ENCODE data around the gene RNF4.
A peak's percentile ranks its signal among the peaks of the same experiment; 100 is the strongest.

RNF4 gene

GRCh38 chr4:2485956-2486355 lies 17.1 kb downstream of the RNF4 start:
- H2BK5ac ChIP-seq (ENCODE audit: low read depth, low read length, poor library complexity): no peak overlapping the region
- no peak overlapping the region for H4K91ac ChIP-seq (ENCODE audit: low read depth, low read length)
- no peak overlapping the region for H2BK120ac ChIP-seq (ENCODE audit: insufficient read depth, low read length, poor library complexity)
- H4K8ac ChIP-seq (ENCODE audit: low read depth, low read length): no peak overlapping the region
- no peak overlapping the region for H3K23ac ChIP-seq (ENCODE audit: low read length)
- H3K27ac ChIP-seq (ENCODE audit: low read depth, low read length): no peak overlapping the region
- no peak overlapping the region for H3K9ac ChIP-seq (ENCODE audit: low read length)
- H3K14ac ChIP-seq (ENCODE audit: low read length): no peak overlapping the region
- no peaks in the 10 kb centered on the region for H3K79me1 ChIP-seq (ENCODE audit: low read length)
- DNase-seq: no peak
- H3K36me3 ChIP-seq (ENCODE audit: control insufficient read depth in 1 of 2, insufficient read depth in 2 of 2, low read length in 2 of 2): peaks cover 6 to 20% of the 10 kb centered on the region in 2 experiments
- peak overlapping the region; percentile 60 for H3K4ac ChIP-seq (ENCODE audit: low read depth, low read length)
- no peak overlapping the region for H2BK12ac ChIP-seq (ENCODE audit: low read length)
- no CpG with 5 or more reads among the region's 4 CpGs for WGBS (ENCODE audit: extremely low coverage, insufficient coverage, insufficient read length)
- no peaks in the 10 kb centered on the region for H3K27me3 ChIP-seq (ENCODE audit: insufficient read depth, low read length)
- no peak overlapping the region for H3K18ac ChIP-seq (ENCODE audit: low read length)
- H2AFZ ChIP-seq (ENCODE audit: insufficient read depth, low read length, poor library complexity): no peak overlapping the region
- H3K4me2 ChIP-seq (ENCODE audit: low read length): no peak overlapping the region
- H4K12ac ChIP-seq (ENCODE audit: low read depth, low read length): no peak overlapping the region
- H3K4me1 ChIP-seq (ENCODE audit: control insufficient read depth in 1 of 2, insufficient read depth in 2 of 2, low read length in 2 of 2): peaks cover 4 to 12% of the 10 kb centered on the region in 2 experiments
- H2AK5ac ChIP-seq (ENCODE audit: low read length): no peak overlapping the region
- H3K9me3 ChIP-seq (ENCODE audit: insufficient read depth, low read depth, low read length): no peaks in the 10 kb centered on the region
- H3K4me3 ChIP-seq (ENCODE audit: low read depth, low read length): no peak overlapping the region
- peaks cover 32% of the 10 kb centered on the region for H3K79me2 ChIP-seq (ENCODE audit: control insufficient read depth, insufficient read depth, low read length, poor library complexity)

- Histone ChIP-seq H3K4ac (ENCODE audit: low read depth, low read length) (peak overlapping the region; percentile 61), H4K12ac (ENCODE audit: low read depth, low read length) (no peak overlapping the region), H3K4me2 (ENCODE audit: low read length) (no peak overlapping the region), H3K18ac (ENCODE audit: low read length) (no peak overlapping the region), H2AK5ac (ENCODE audit: low read length) (no peak overlapping the region), H3K14ac (ENCODE audit: low read length) (no peak overlapping the region), H3K27me3 (ENCODE audit: insufficient read depth, low read length) (no peaks in the 10 kb centered on the region), H3K79me1 (ENCODE audit: low read length) (no peaks in the 10 kb centered on the region), H3K4me1 (ENCODE audit: control insufficient read depth in 1 of 2, insufficient read depth in 2 of 2, low read length in 2 of 2) (peaks cover 4 to 12% of the 10 kb centered on the region in 2 experiments), H2BK120ac (ENCODE audit: insufficient read depth, low read length, poor library complexity) (no peak overlapping the region), H2BK5ac (ENCODE audit: low read depth, low read length, poor library complexity) (no peak overlapping the region), H2AFZ (ENCODE audit: insufficient read depth, low read length, poor library complexity) (no peak overlapping the region), H3K23ac (ENCODE audit: low read length) (no peak overlapping the region), H4K91ac (ENCODE audit: low read depth, low read length) (no peak overlapping the region), H3K79me2 (ENCODE audit: control insufficient read depth, insufficient read depth, low read length, poor library complexity) (peaks cover 28% of the 10 kb centered on the region), H2BK12ac (ENCODE audit: low read length) (no peak overlapping the region), H3K27ac (ENCODE audit: low read depth, low read length) (no peak overlapping the region), H4K8ac (ENCODE audit: low read depth, low read length) (no peak overlapping the region), H3K9ac (ENCODE audit: low read length) (no peak overlapping the region), H3K4me3 (ENCODE audit: low read depth, low read length) (no peak overlapping the region), H3K36me3 (ENCODE audit: control insufficient read depth in 1 of 2, insufficient read depth in 2 of 2, low read length in 2 of 2) (peaks cover 13 to 25% of the 10 kb centered on the region in 2 experiments), H3K9me3 (ENCODE audit: insufficient read depth, low read depth, low read length) (no peaks in the 10 kb centered on the region)
- peak in 1 of 2 donors; percentile 26 for DNase-seq
- WGBS (ENCODE audit: extremely low coverage, insufficient coverage, insufficient read length): no CpG with 5 or more reads among the region's 6 CpGs
Measured at GRCh38 chr4:2486981-2487380, 18.1 kb downstream of the RNF4 start.

GRCh38 chr4:2487632-2488031 lies 18.7 kb downstream of the RNF4 start:
- Histone ChIP-seq H3K4me2 (ENCODE audit: low read length) (no peak overlapping the region), H3K27me3 (ENCODE audit: insufficient read depth, low read length) (no peaks in the 10 kb centered on the region), H4K91ac (ENCODE audit: low read depth, low read length) (no peak overlapping the region), H3K36me3 (ENCODE audit: control insufficient read depth in 1 of 2, insufficient read depth in 2 of 2, low read length in 2 of 2) (peaks cover 16 to 31% of the 10 kb centered on the region in 2 experiments), H3K4me1 (ENCODE audit: control insufficient read depth in 1 of 2, insufficient read depth in 2 of 2, low read length in 2 of 2) (peaks cover 4 to 12% of the 10 kb centered on the region in 2 experiments), H3K4ac (ENCODE audit: low read depth, low read length) (peak overlapping the region; percentile 22), H3K9me3 (ENCODE audit: insufficient read depth, low read depth, low read length) (no peaks in the 10 kb centered on the region), H3K79me1 (ENCODE audit: low read length) (no peaks in the 10 kb centered on the region), H2BK5ac (ENCODE audit: low read depth, low read length, poor library complexity) (no peak overlapping the region), H4K12ac (ENCODE audit: low read depth, low read length) (no peak overlapping the region), H3K27ac (ENCODE audit: low read depth, low read length) (no peak overlapping the region), H2AFZ (ENCODE audit: insufficient read depth, low read length, poor library complexity) (no peak overlapping the region), H2AK5ac (ENCODE audit: low read length) (no peak overlapping the region), H3K14ac (ENCODE audit: low read length) (no peak overlapping the region), H3K23ac (ENCODE audit: low read length) (no peak overlapping the region), H3K9ac (ENCODE audit: low read length) (no peak overlapping the region), H3K79me2 (ENCODE audit: control insufficient read depth, insufficient read depth, low read length, poor library complexity) (peaks cover 23% of the 10 kb centered on the region), H2BK120ac (ENCODE audit: insufficient read depth, low read length, poor library complexity) (no peak overlapping the region), H4K8ac (ENCODE audit: low read depth, low read length) (no peak overlapping the region), H3K4me3 (ENCODE audit: low read depth, low read length) (no peak overlapping the region), H2BK12ac (ENCODE audit: low read length) (no peak overlapping the region), H3K18ac (ENCODE audit: low read length) (no peak overlapping the region)
- no CpG with 5 or more reads among the region's 6 CpGs for WGBS (ENCODE audit: extremely low coverage, insufficient coverage, insufficient read length)
- no peak for DNase-seq

GRCh38 chr4:2489081-2489805 lies 20.3 kb downstream of the RNF4 start:
- Histone ChIP-seq H2BK120ac (ENCODE audit: insufficient read depth, low read length, poor library complexity) (no peak overlapping the region), H3K4me1 (ENCODE audit: control insufficient read depth in 1 of 2, insufficient read depth in 2 of 2, low read length in 2 of 2) (peaks cover 2 to 11% of the 10 kb centered on the region in 2 experiments), H3K23ac (ENCODE audit: low read length) (no peak overlapping the region), H3K79me1 (ENCODE audit: low read length) (no peaks in the 10 kb centered on the region), H3K36me3 (ENCODE audit: control insufficient read depth in 1 of 2, insufficient read depth in 2 of 2, low read length in 2 of 2) (peaks cover 24 to 39% of the 10 kb centered on the region in 2 experiments), H3K27ac (ENCODE audit: low read depth, low read length) (no peak overlapping the region), H2BK12ac (ENCODE audit: low read length) (no peak overlapping the region), H3K14ac (ENCODE audit: low read length) (no peak overlapping the region), H3K4me2 (ENCODE audit: low read length) (no peak overlapping the region), H2AFZ (ENCODE audit: insufficient read depth, low read length, poor library complexity) (no peak overlapping the region), H2AK5ac (ENCODE audit: low read length) (no peak overlapping the region), H3K9me3 (ENCODE audit: insufficient read depth, low read depth, low read length) (no peaks in the 10 kb centered on the region), H4K8ac (ENCODE audit: low read depth, low read length) (no peak overlapping the region), H3K9ac (ENCODE audit: low read length) (no peak overlapping the region), H4K12ac (ENCODE audit: low read depth, low read length) (no peak overlapping the region), H3K4me3 (ENCODE audit: low read depth, low read length) (no peak overlapping the region), H3K18ac (ENCODE audit: low read length) (no peak overlapping the region), H3K79me2 (ENCODE audit: control insufficient read depth, insufficient read depth, low read length, poor library complexity) (peaks cover 18% of the 10 kb centered on the region), H3K4ac (ENCODE audit: low read depth, low read length) (peak overlapping the region; percentile 22), H4K91ac (ENCODE audit: low read depth, low read length) (no peak overlapping the region), H3K27me3 (ENCODE audit: insufficient read depth, low read length) (no peaks in the 10 kb centered on the region), H2BK5ac (ENCODE audit: low read depth, low read length, poor library complexity) (no peak overlapping the region)
- WGBS (ENCODE audit: extremely low coverage, insufficient coverage, insufficient read length): no CpG with 5 or more reads among the region's 20 CpGs
- no peak for DNase-seq
